Cerebellar nuclear complex (tissue), 1 donor: Measurements from ENCODE around the gene ARAP1.

Experiments used
- DNase-seq, 2 experiments: peaks; one replicate each; lab custom pipeline; 2025; lab: John Stamatoyannopoulos, UW

Gene ARAP1

DNA sequence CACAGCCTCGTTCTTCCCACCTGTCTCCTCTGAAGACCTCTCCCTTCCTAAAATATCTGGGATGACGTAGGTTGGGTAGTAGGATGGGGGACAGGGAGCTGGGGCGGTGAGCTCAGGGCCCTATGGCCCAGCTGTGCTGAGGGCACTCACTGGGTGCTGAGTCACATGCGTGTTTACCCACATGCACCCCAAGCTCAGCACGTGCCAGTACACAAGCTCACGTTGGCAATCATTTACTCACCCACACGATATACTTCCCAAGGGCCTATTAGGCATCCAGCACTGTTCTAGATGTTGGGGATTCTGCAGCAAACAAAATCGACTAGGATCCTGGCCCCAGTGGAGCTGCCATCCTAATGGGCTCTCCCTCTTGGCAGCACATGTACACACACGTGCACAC lies 28.7 kb downstream of the ARAP1 start:
- no peak for DNase-seq

DNA sequence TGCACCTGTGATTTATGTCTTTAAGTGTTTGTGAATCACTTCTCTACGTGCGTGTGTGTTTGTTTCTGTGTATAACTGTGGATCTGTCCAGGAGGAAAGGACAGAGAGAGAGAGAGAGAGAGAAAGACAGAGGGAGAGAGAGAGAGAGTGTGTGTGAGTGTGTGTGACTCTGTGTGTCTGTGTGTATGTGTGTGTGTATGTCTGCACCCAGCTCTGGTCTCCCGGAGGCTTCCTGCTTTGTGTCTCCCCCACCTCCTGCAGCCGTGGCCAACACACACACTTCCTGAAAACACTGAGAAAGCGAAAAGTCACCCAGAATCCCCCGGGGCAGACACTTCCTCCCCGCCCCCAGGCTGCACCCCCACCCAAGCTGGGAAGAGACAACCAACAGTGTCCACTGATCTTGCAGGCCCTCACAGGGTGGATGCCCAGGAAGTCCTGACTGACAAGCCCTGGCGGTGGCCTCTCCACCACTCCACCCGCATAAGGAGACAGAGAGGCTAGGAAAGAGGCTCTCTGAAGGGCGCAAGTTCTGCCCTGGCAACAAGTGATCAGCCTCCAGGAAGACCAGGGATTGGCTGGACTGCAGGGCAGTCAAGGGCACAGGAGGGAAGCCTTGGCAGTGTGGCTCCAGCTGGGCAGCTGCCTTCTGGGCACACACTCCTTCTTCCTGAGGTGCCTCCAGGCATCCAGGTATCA lies 30.0 kb downstream of the ARAP1 start:
- DNase-seq = peak; percentile 73 to 84

DNA sequence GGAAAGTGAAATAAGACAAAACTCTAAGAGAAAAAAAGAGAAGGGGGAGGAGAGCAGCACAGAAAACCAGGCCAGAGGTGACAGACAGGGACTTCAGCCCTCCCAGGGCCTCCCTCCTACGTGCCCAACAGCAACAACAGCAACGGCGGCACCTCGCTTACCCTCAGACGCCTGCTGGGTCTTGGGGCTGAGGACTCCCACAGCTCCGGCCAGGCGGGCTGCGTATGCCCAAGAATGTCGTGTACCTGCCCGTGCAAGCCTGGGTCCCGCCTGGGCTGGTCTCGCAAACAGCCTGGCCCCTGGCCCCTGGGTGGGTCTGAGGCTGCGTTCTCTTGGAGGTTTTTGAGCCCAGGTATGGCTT lies 30.5 kb downstream of the ARAP1 start:
- DNase-seq = no peak

DNA sequence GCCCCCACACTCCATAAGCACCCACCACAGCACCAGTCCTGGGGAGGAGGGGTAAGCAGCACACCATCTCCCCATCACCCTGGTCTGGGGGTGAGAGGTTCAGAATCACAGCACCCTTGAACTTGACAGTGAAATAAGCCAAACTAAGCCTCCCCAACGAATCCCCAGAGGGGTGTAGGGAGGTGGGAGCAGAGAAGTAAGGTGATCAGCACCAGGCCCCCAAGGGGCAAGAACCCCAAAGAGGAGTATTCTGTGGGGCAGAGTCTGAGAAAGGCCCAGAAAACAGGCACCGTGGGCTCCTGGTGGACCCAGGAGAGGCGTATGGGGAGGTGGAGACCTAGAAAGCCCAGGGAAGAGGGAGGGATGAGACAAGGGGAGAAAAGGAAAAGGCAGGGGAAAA lies 30.9 kb downstream of the ARAP1 start:
- no peak for DNase-seq

DNA sequence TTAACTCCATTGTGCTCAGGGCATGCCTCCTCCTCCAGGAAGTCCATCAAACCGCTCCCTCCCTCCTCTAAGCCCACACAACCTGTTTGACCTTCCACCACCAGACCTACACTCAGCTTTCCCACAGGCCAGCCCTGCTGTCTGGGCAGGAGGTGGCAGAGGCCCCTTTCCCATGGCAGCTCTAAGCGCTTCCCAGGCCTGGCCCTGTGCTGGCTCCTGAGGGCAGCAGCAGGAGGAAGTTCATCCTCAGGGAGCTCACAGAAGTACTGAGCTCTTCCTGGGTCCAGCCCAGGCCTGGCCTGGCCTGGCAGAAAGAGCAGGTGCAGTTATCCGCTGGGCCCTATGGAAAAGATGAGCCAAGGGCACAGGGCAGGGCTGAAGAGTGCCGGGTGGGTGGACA lies 31.4 kb downstream of the ARAP1 start:
- no peak for DNase-seq

DNA sequence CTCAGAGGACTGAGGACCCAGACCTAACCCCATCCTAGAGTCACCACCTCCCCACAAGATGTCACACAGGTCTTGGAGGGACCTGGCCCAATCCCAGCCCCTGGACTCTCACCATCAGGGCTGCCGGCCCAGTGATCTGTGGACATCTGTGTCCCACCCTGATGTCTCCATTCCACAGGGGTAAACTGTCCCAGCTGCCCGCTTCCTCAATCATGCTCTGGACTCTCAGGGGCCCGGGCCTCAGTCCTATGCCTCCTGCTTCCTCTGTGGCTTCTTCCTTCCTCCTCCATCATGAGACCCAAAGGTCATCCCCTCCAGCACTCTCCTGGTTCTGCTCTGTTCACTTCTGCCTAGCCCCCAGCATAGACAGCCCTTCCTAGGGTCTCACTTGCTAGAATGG lies 32.2 kb downstream of the ARAP1 start:
- no peak for DNase-seq

DNA sequence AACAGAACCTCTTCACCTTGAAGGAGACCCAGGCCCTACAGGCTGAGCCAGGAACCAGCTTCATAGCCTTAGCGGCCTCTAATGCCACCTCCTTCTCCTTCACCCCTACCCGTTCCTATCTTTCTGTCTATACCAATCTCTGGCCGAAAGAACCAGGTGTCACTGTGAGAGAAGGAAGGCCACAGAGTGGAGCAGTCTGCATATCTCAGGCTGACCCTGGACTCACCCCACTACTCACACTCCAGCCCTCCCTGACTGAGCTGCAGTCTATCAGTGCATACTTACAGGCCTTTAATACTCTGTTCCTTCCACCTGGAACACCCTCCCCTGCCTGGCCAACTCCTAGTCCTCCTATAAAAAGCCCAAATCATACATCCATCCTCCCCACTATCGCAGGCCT lies 32.7 kb downstream of the ARAP1 start:
- DNase-seq = no peak

DNA sequence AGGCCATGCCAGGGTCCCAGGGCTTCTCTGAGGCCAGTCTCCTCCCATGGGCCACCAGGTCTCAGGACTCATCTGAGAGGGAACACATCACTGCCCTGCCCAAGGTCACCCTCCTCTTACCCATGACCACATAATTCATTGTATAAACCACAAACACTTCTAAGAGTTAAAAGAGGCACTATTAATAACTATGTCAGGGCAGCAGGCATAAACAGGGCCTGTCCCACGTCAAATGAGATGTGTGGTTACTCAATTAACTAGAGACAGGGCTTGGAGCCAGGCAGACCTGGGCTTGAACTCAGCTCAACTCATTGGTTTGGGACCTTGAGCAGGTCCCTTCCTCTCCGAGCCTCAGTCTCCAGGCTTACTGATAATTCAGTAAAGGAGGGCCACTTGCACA lies 33.1 kb downstream of the ARAP1 start:
- no peak for DNase-seq

DNA sequence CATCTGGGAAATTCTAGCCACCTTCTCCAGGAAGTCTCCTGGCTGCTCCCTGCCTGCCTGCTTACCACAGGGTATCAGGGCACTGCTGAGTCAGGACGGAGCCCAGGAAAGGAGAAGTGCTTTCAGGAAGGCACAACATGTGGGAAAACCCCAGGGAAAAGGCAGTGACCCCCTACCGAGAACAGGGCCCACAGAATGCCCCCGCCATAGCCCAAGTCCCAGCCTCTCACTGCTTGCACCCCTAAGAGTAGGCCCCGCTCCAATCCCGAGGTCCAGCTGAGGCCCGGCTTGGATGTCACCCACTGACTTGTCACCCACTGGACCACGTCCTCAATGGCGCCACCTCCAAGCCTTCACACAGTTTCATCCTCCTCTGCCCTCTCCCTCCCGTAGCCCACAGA lies 34.1 kb downstream of the ARAP1 start:
- DNase-seq = no peak

DNA sequence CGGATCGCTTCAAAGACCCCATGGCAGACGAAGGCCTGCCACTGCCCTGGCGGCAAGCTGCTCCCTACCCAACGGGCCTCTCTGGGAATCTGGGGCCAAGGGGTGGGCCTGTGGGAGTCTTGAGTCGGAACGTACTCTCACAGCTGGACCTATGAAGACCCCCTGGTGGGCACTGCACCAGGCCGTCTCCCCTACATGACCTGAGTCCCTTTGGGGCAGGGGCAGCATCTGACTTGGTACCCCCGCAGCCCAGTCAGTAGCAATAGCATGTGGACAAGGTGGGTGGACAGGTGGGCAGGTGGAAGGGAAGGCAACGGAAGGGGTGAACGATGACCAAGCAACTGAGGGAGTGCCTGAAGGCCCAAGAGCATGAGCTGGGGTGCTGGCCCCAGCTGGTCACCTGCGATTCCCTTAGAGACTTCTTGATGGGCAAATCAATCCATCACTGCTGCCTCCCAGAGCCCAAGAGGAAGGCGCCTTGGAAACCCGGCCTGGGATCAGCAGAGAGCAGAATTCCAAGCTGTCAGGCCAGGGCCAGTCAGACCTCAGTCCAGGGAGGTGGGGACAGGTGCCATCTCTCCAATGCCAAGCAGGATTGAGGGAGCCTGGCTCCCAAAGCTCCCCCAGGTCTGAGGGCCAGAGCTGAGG lies 35.3 kb downstream of the ARAP1 start:
- no peak for DNase-seq

DNA sequence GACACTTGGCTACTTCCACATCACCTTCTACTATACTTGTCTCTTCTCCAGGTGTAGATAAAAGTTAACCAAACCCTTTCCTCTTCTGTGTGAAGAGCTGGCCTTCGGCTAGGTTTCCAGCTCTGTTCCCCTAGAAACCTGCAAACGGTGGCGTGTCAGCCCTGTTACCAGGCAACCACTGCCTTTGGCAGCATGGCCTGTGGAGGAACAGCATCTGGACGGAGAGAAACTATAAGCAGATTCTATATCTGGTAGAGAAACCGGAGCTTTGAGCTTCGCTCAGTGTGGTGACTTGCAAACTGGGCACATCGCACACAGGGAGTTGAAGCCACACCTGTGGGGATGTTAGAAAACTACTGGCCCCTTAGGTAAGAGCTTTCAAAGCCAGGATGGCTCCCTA lies 35.9 kb downstream of the ARAP1 start:
- DNase-seq = no peak

DNA sequence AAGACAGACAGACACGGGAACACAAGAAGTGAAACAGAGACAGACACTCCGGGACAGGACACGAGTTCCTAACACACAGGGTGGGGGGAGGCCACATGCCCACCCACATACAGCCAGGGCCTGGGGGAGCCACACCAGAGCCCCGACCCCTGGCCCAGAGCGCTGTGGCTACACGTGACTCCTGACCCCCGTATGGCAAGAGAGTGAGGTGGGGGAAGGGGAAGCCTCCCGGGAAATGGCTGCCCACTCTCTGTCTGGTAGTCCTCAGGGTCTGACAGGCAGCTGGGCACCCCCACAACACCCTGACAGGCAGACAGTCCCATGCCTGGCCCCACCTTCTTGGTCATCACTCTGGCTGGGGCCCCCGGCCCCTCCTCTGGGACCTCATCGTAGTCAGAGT lies 39.4 kb downstream of the ARAP1 start:
- DNase-seq = no peak

DNA sequence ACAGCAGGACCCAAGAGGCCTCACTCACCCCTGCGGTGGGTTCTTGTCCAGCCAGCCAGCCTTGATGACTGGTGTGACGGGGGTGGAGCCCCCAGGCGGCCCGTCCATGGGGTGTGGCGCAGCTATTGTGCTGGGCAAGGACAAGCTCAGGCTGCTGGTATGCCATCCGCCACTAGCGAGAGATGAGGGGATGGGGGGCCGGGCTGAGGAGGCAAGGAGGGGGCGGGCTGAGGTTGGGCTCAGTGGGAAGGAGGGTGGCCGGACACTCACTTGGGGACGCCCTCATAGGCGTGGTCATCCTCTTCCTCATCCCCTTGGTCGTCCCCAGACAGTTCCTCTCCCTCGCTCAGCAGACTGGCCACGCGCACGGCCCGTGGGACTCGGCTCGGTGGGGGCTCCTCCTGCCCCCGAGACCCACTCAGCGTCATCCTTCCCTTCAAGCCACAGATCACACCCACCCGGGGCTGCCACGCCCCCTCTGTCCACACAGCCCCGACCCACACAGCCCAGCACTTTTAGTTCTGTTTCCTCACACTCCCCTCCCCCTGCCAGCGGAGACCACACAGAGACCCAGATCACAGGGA lies 39.9 kb downstream of the ARAP1 start:
- no peak for DNase-seq

DNA sequence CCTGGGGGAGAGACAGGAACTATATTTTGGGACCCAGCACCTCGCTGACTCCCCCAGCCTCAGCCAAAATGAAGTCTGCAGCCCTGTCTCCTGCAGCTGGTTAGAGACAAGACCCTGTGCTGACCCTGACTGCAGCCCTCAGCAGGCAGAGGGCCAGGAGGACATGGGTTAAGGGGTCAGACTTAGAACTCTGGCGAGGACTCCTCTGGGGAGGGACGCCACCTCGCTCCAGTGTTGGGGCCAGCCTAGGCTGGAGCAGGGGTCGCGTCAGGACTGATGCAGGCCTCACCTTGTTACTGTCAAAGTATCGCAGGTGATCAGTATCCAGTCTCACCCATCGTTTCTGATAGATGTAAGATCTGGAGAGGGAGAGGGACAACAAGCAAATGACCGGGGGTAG lies 41.1 kb downstream of the ARAP1 start:
- no peak for DNase-seq

DNA sequence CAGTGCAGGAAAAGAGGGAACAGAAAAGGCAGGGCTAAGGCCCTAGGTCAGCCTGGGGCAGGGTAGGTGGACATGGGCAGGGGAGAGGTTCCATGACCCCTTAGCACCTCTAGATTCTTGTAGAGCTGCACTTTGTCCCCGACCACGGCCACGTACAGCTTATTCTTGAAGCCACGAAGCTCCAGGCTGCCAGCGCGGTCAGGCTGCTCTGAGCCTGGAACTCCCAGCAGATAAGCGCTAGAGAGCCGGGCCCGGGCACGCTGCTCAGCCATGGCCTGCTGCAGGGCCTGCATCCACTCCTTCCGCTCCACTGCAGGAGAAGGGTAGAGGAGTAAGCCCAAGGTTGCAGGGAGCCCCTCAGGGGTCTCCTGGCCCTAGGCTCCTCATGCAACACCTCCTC lies 41.9 kb downstream of the ARAP1 start:
- no peak for DNase-seq

DNA sequence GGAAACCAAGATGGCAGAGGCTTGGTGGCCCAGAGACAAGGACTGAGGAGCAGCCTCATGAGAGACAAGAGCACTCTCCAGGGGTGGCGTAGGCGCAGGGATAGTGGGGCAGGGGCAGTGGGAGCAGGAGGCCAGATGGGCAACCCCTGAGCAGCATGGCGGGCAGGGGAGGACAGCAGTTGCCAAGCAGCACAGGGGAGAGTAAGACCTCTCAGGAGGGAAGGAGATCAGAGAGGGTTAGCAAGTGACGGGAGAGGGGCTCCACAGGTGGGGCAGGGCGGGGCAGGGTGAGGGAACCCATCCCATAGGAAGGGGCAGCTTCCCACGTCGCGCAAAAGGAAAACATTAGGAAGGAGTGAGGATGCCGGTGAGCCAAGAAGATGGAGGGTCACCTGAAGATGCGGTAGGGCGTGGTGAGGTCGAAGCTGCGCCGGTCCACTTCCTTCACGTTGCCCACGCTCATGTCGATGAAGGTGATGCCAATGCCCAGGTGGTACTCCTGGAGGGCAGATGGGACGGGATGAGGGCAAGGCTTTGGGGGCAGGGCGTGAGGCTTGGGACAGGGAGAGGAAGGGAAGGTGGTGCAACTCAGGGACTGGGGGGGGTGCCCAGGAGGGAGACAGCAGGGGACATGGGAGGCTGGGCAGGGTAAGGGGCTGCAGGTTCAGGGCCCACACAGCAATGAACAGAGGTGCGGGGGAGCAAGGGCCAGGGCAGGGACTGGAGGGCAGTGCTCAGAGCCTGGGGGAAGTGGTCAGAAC lies 42.5 kb downstream of the ARAP1 start:
- DNase-seq = no peak

DNA sequence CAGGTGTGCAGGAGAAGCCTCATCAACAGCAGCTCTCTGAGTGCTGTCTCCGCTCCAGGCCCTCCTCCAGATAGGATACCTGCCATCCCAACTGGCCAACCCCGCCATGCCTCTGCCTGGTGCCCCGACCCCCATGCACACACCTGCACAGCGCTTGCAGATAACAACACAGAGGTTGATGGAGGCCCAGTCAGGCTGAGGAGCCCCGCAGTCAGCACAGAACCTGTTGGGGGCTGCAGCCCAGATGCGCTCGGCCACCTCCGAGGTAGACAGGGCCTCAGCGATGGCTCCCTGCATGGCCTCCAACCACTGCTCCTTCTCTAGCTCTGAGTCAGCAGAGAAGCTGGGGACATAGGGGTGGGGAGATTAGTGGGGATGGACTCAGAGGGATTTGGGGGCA lies 45.2 kb downstream of the ARAP1 start:
- no peak for DNase-seq

DNA sequence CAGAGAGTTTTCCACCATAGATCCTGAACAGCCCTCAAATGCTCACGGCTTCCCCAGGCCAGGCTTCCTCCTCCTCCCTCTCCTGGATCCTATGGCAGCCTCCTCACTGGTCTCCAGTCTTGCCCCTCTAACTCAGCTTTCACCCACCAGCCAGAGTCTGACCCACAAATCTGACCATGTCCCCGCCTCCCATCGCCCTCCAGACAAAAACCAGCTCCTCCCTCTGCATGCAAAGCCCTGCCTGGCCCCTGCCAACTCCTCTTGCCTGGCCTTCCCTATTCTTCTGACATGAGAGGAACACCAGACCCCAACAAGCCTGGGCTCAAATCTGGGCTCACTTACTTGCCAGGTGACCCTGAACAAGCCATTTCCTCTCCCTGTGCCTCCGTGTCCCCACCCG lies 45.6 kb downstream of the ARAP1 start:
- DNase-seq = no peak

DNA sequence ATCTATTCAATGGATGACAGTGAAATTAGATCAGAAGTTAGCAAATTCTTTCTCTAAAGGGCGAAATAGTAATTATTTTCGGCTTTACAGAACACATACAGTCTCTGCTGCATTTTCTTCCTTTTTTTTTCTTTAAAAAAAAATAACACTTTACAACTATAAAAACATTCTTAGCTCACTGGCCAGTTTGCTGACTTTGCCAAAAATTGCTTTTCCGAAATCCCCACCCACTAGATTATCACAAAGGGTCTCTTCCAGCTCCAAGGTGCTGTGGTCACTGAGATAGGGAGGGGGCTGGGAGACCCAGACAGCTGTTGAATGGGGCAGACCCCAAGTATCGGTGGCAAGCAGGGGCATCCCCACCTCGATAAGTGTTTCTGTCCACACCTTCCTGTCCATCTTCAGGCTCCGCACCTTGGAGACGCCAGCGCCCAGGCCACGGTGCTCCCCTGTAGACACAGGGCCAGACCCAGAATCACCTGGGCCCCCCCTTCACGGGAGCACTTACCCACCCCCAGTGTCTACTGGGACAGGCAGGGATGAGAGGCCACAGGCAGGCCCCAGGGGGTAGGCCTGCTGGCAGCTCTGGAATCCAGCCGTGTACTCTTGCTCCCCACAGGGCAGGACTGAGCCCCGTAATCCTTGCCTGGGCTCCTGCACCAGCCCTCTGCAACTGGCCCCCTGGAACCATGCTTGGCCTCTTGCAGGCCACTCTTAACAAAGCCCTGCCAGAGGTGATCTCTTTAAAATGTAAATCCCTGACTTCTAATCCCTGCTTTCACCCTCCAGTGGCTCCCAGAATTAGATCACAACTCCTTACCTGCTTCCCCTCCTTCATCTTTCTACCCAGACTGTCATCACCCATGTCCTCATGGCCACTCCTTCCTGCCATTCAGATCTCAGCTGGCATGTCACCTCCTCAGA lies 46.5 kb downstream of the ARAP1 start:
- no peak for DNase-seq

DNA sequence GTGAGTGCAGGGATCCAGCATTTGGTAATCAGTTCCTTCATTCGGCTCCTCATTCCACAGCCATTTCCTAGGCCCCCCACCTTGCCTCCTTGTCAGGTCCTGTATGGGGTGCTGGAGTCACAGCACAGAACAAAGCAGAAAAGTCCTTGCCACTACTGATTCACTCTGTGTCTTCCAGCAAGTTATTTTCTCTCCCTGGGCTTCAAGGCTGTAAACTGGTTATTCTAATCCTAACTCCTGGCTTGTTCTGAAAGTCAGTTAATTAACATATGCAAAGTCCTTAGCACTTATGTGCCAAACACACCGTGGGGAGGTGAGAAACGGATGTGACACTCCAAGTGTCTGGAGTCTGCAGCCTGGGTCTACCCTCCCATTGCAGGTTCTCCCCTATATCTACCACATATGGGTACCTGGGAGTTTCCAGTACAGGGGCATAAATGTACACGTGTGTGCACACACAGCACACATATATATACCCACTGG lies 47.4 kb downstream of the ARAP1 start:
- DNase-seq = no peak

DNA sequence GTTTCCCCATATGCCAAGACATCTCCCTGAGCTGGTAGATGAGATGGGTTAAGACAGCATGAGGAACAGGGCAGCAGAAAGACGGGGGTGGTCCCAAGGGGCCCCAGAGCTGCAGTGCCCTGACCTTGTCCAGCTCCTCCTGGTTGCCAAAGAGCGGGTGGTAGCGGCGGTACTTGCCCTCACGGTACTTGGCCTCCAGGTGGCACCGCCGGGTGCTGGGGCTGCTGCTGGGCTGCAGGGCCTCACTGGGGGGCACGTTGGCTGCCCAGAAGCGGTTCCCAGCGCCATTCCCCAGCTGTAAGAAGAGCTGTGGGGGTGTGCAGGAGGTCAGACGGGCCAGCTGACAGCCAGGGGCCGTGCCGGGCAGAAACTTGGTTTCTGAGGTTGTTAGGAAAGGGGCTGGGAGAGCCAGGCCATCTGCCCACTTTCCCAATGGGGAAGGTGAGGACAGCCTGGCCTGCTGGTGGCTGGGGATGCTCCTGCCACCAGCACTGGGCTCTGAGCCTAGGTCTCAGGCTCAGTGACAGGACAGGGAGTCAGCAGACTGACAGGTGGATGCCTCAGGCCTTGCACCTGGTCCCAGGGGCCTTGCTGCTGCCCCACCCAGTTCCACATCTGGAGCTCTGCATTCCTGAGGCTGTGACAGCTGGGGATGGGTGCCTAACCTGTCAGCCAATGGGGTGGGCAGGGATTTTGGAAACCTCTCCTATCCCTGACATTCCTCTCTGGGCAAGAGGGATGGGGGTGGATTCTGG lies 48.0 kb downstream of the ARAP1 start:
- no peak for DNase-seq
